Measurements from ENCODE around the gene KCNE4.

The KCNE4 gene

GRCh38 chr2:223051693-223052289 is at the start of gene KCNE4:
TSS of gene KCNE4 (plus strand) at chr2:223052190. CDS start at chr2:223052831, 641 bp downstream.
- peak; percentile 71 for DNase-seq (ENCODE audit: low spot score)

- DNase-seq (ENCODE audit: low spot score) = peak; percentile 20
Measured at GRCh38 chr2:223003191-223003590, 48.8 kb upstream of the KCNE4 start.

GRCh38 chr2:223005496-223005895 is 46.5 kb upstream of the KCNE4 start:
- DNase-seq (ENCODE audit: low spot score) = no peak

- peak; percentile 8 for DNase-seq (ENCODE audit: low spot score)
Measured at GRCh38 chr2:223007531-223007930, 44.5 kb upstream of the KCNE4 start.

GRCh38 chr2:223008162-223008561 is 43.8 kb upstream of the KCNE4 start:
- no peak for DNase-seq (ENCODE audit: low spot score)

GRCh38 chr2:223008956-223009355 is 43.0 kb upstream of the KCNE4 start:
- DNase-seq (ENCODE audit: low spot score) = peak; percentile 7

GRCh38 chr2:223010641-223011040 is 41.3 kb upstream of the KCNE4 start:
- peak; percentile 72 for DNase-seq (ENCODE audit: low spot score)

GRCh38 chr2:223012291-223012690 is 39.7 kb upstream of the KCNE4 start:
- DNase-seq (ENCODE audit: low spot score) = no peak

- no peak for DNase-seq (ENCODE audit: low spot score)
Measured at GRCh38 chr2:223019390-223019930, 32.5 kb upstream of the KCNE4 start.

- DNase-seq (ENCODE audit: low spot score) = no peak
Measured at GRCh38 chr2:223019987-223020717, 31.8 kb upstream of the KCNE4 start.

GRCh38 chr2:223020971-223021675 is 30.9 kb upstream of the KCNE4 start:
- no peak for DNase-seq (ENCODE audit: low spot score)

- peak; percentile 43 for DNase-seq (ENCODE audit: low spot score)
Measured at GRCh38 chr2:223026357-223027110, 25.5 kb upstream of the KCNE4 start.

GRCh38 chr2:223027442-223027841 is 24.5 kb upstream of the KCNE4 start:
- DNase-seq (ENCODE audit: low spot score) = no peak

GRCh38 chr2:223029287-223029686 is 22.7 kb upstream of the KCNE4 start:
- DNase-seq (ENCODE audit: low spot score) = no peak

- no peak for DNase-seq (ENCODE audit: low spot score)
Measured at GRCh38 chr2:223032187-223033142, 19.5 kb upstream of the KCNE4 start.

- no peak for DNase-seq (ENCODE audit: low spot score)
Measured at GRCh38 chr2:223034221-223034975, 17.6 kb upstream of the KCNE4 start.

GRCh38 chr2:223036790-223037444 is 15.1 kb upstream of the KCNE4 start:
- no peak for DNase-seq (ENCODE audit: low spot score)

- no peak for DNase-seq (ENCODE audit: low spot score)
Measured at GRCh38 chr2:223037445-223037800, 14.6 kb upstream of the KCNE4 start.

GRCh38 chr2:223039618-223040017 is 12.4 kb upstream of the KCNE4 start:
- no peak for DNase-seq (ENCODE audit: low spot score)

GRCh38 chr2:223040527-223040926 is 11.5 kb upstream of the KCNE4 start:
- DNase-seq (ENCODE audit: low spot score) = no peak
